AG09319 (cell line): Measurements from ENCODE around the gene PPM1G.

Source experiments
- DNase-seq: peaks from one replicate; pipeline ENCODE4 v3.0.0-alpha.2; 2010; ENCODE audit warnings: low read depth; ENCODE audit errors: extremely low read depth
- CTCF ChIP-seq: IDR thresholded peaks from 2 replicates; pipeline ENCODE4 v1.5.1; 2011; ENCODE audit warnings: low read depth, mild to moderate bottlenecking, inconsistent platforms, low read length, moderate library complexity

Gene PPM1G

GRCh38 chr2:27409321-27410073 lies at the start of gene PPM1G:
PPM1G (minus strand) TSS chr2:27409591; CDS start chr2:27409422, 169 bp downstream.
- TF ChIP-seq CTCF: no peak

DNA sequence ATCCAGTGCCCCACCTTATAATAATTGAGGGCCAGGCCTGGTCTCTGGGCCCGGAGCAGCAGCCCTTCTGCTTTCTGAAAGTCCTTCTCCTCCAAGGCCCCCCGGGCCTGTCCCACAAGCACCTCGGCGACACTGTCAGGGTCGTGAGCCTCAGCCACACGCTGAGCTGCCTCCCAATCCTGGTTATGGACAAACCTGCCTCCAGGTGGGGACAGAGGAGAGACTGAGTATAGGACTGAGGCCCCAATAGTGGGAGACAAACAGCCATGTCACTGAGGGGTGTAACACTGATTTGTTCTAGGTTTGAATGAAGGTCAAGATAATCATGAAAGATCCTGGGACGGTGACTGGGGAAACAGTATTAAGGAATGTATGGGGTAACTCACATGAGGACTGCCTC lies 44.6 kb upstream of the PPM1G start:
- no peak for TF ChIP-seq CTCF
- DNase-seq: no peak

More at GRCh38 chr2:27409321-27410073, at the start of gene PPM1G:
- DNase-seq: peak; percentile 72

DNA sequence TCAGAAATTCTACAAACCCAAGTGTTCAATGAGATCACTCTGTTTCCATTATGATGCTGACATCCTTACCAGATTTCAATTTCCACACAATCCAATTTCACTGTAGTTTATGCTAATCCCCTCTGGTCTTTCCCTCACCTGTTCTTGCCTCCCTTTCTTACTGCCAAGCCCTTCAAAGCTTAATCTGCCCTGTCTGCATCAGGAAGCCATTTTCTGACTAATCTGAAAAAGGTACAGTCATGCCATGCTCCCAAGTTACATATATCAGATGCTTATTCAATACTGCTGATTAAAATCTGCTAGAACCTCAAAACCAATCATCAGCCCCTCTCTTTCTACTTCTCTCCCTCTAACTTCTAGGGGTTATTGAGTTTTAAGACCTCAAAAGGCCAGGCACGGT lies 41.7 kb upstream of the PPM1G start:
- TF ChIP-seq CTCF: no peak
- DNase-seq: no peak

GRCh38 chr2:27448381-27448780 lies 39.0 kb upstream of the PPM1G start:
- TF ChIP-seq CTCF: no peak
- DNase-seq: no peak

- DNase-seq: no peak
Observed at GRCh38 chr2:27446057-27446456, 36.7 kb upstream of the PPM1G start.

DNA sequence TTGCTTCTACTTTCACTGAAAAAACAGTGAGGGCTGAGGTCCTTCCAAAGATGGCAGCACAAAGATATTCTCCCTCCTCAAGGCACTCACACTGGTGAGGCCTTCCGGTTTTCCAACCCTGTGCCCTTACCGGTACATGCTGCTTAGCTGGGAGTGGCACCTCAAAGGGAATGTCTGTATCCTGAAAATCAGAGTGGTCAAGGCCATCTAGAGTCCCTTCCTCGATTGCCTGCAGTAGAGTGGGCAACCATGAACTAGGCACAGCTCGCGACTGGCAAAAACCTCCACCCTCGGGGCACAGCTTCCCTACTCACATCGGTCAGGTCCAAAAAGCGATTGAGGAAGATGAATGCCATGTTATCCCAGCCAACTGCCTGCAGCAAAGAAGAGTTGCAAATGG lies 36.2 kb upstream of the PPM1G start:
- TF ChIP-seq CTCF: no peak
- no peak for DNase-seq

More at GRCh38 chr2:27446057-27446456, 36.7 kb upstream of the PPM1G start:
- no peak for TF ChIP-seq CTCF

- TF ChIP-seq CTCF: no peak
- no peak for DNase-seq
Observed at GRCh38 chr2:27445155-27445554, 35.8 kb upstream of the PPM1G start.
